ENCODE measurements around the gene TBC1D30.
"Not testable (repeated sequence)": the region's sequence is repeated elsewhere in the genome, so short reads cannot be mapped to it uniquely, and the experiment has no call there.

The TBC1D30 gene

GRCh38 chr12:64840119-64840518 lies 15.7 kb downstream of the TBC1D30 start:
- no peak for DNase-seq
- in situ Hi-C loops (cut with MboI; ENCODE audit: low pct_unique_long_range_greater_than_20kb, low sequenced_read_pairs) = no loop called here

- in situ Hi-C loops (cut with MboI; ENCODE audit: low pct_unique_long_range_greater_than_20kb, low sequenced_read_pairs) = no loop called here
These were observed 16.7 kb downstream of the TBC1D30 start for GRCh38 chr12:64840949-64841717.

GRCh38 chr12:64848409-64848808 lies 24.0 kb downstream of the TBC1D30 start:
- DNase-seq; in situ Hi-C loops (cut with MboI; ENCODE audit: low pct_unique_long_range_greater_than_20kb, low sequenced_read_pairs): not testable (repeated sequence)

More at GRCh38 chr12:64840949-64841717, 16.7 kb downstream of the TBC1D30 start:
- DNase-seq = no peak

- in situ Hi-C loops (cut with MboI; ENCODE audit: low pct_unique_long_range_greater_than_20kb, low sequenced_read_pairs) = no loop called here
- no peak for DNase-seq
These were observed 34.6 kb downstream of the TBC1D30 start for GRCh38 chr12:64858882-64859605.

GRCh38 chr12:64860446-64860998 lies 36.1 kb downstream of the TBC1D30 start:
- in situ Hi-C loops (cut with MboI; ENCODE audit: low pct_unique_long_range_greater_than_20kb, low sequenced_read_pairs) = no loop called here
- DNase-seq = no peak

- in situ Hi-C loops (cut with MboI; ENCODE audit: low pct_unique_long_range_greater_than_20kb, low sequenced_read_pairs) = no loop called here
- no peak for DNase-seq
These were observed 39.9 kb downstream of the TBC1D30 start for GRCh38 chr12:64864319-64864718.

- DNase-seq = no peak
- in situ Hi-C loops (cut with MboI; ENCODE audit: low pct_unique_long_range_greater_than_20kb, low sequenced_read_pairs) = loop anchor here (25.0 kb wide), 1 partner anchor 412 kb away; the partner anchor contains the start of gene MSRB3
These were observed 50.7 kb downstream of the TBC1D30 start for GRCh38 chr12:64875186-64875585.

- in situ Hi-C loops (cut with MboI; ENCODE audit: low pct_unique_long_range_greater_than_20kb, low sequenced_read_pairs) = loop anchor here (25.0 kb wide), 1 partner anchor 411 kb away; the partner anchor contains the start of gene MSRB3
- no peak for DNase-seq
These were observed 52.1 kb downstream of the TBC1D30 start for GRCh38 chr12:64876388-64877071.

GRCh38 chr12:64877363-64878004 lies 53.0 kb downstream of the TBC1D30 start:
- in situ Hi-C loops (cut with MboI; ENCODE audit: low pct_unique_long_range_greater_than_20kb, low sequenced_read_pairs) = loop anchor here (25.0 kb wide), 1 partner anchor 410 kb away; the partner anchor contains the start of gene MSRB3
- no peak for DNase-seq

GRCh38 chr12:64882687-64883086 lies 58.2 kb downstream of the TBC1D30 start:
- no peak for DNase-seq
- in situ Hi-C loops (cut with MboI; ENCODE audit: low pct_unique_long_range_greater_than_20kb, low sequenced_read_pairs) = loop anchor here (25.0 kb wide), 1 partner anchor 405 kb away; the partner anchor contains the start of gene MSRB3

GRCh38 chr12:64883264-64884163 lies 59.1 kb downstream of the TBC1D30 start:
- DNase-seq = no peak
- in situ Hi-C loops (cut with MboI; ENCODE audit: low pct_unique_long_range_greater_than_20kb, low sequenced_read_pairs) = loop anchor here (25.0 kb wide), 1 partner anchor 404 kb away; the partner anchor contains the start of gene MSRB3

GRCh38 chr12:64884164-64884542 lies 59.7 kb downstream of the TBC1D30 start:
- no peak for DNase-seq
- in situ Hi-C loops (cut with MboI; ENCODE audit: low pct_unique_long_range_greater_than_20kb, low sequenced_read_pairs) = loop anchor here (25.0 kb wide), 1 partner anchor 403 kb away; the partner anchor contains the start of gene MSRB3

- in situ Hi-C loops (cut with MboI; ENCODE audit: low pct_unique_long_range_greater_than_20kb, low sequenced_read_pairs) = loop anchor here (25.0 kb wide), 1 partner anchor 403 kb away; the partner anchor contains the start of gene MSRB3
- no peak for DNase-seq
These were observed 60.3 kb downstream of the TBC1D30 start for GRCh38 chr12:64884728-64885127.

GRCh38 chr12:64889434-64890216 lies 65.2 kb downstream of the TBC1D30 start:
- no peak for DNase-seq
- in situ Hi-C loops (cut with MboI; ENCODE audit: low pct_unique_long_range_greater_than_20kb, low sequenced_read_pairs) = loop anchor here (25.0 kb wide), 1 partner anchor 398 kb away; the partner anchor contains the start of gene MSRB3

GRCh38 chr12:64890873-64891468 lies 66.5 kb downstream of the TBC1D30 start:
- in situ Hi-C loops (cut with MboI; ENCODE audit: low pct_unique_long_range_greater_than_20kb, low sequenced_read_pairs) = loop anchor here (25.0 kb wide), 1 partner anchor 396 kb away; the partner anchor contains the start of gene MSRB3
- peak; percentile 70 for DNase-seq

- DNase-seq = no peak
- in situ Hi-C loops (cut with MboI; ENCODE audit: low pct_unique_long_range_greater_than_20kb, low sequenced_read_pairs) = loop anchor here (25.0 kb wide), 1 partner anchor 396 kb away; the partner anchor contains the start of gene MSRB3
These were observed 67.2 kb downstream of the TBC1D30 start for GRCh38 chr12:64891629-64892028.
